Stimulated activated CD4-positive, alpha-beta T cell treated with anti-CD3 and anti-CD28 coated beads, Interleukin-1b, Interleukin-23, amount 100 ng/mL, for 48 hours (primary cell): ENCODE measurements around the gene ZNF772.
A peak's percentile ranks its signal among the peaks of the same experiment; 100 is the strongest.

ENCODE experiments used
- DNase-seq: peaks from one replicate; pipeline ENCODE4 v3.0.0-alpha.2; 2020

The ZNF772 gene

DNA sequence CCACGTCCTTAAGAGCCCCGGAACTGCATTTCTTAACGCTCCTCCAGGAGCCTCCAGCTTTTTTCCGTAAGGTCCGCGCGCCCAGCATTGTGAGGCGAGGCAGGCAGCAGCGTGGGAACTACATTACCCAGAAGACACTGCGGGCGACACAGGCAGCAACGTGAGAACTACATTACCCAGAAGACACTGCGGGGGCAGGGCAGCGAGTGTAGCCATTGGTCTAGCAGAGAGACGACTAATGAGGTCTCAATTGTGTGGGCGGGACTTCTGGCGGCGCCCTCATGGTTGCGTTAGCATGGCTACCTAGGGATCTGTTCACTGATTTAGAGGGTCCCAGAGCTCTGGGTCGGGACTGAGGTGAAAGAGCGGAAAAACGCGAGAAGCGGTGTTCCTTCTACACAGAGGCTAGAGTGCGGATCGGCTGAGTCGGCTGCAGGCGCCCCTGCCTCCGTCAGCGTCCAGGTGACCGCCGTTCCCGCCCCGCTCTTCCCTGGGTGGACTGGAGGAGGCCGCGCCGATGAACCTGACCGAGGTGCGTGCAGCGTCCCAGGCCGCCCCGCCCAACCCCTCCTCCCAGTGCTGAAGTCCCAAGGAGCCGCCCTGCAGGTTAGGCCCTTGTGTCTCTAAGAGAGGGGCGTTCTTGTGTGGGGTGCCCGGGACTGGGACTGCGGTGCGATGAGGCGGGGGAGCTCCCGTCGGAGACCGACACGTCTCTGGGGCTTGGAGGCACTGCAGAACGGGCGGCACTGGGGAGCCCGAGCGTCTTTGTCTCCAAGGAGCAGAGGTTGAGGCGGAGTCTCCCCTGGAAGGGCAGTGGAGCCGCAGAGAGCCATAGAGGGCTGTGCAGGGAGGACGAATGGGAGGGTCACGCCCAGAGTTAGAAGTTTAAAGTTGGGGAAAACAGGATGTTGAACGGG lies 42.0 kb downstream of the ZNF772 start, which contains the start of gene ZNF749:
Gene ZNF749, plus strand, starts transcription at position 264 of the 917 bp plus-strand sequence. Its CDS starts 254 bp downstream, at position 518.
- DNase-seq: peak; percentile 97

- no peak for DNase-seq
Observed at GRCh38 chr19:57434386-57435061, 42.8 kb downstream of the ZNF772 start.

DNA sequence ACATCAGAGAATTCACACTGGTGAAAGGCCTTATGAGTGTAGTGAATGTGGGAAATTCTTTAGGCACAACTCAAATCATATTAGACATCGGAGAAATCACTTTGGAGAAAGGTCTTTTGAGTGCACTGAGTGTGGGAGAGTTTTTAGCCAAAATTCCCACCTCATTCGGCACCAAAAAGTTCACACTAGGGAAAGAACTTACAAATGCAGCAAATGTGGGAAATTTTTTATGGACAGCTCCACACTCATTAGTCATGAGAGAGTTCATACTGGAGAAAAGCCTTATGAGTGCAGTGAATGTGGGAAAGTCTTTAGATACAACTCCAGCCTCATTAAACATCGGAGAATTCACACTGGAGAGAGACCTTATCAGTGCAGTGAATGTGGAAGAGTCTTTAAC lies 56.3 kb downstream of the ZNF772 start:
- no peak for DNase-seq

DNA sequence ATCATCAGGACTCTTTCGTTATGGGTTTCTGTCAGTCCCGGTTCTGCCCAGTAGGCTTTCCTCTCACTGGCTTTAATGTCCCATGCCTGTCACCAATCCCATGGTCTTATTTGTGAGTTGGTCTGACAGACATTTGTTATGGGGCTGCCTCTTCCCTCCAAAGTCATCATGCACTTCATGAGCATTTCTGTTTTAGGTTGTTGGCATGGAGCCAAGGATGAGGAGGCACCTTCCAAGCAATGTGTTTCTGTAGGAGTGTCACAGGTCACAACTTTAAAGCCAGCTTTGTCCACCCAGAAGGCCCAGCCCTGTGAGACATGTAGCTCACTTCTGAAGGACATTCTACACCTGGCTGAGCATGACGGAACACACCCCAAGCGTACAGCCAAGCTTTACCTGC lies 57.9 kb downstream of the ZNF772 start:
- no peak for DNase-seq
